Hepatocyte (in vitro differentiated cells): ENCODE measurements around the gene ZDHHC14.

Source experiments
- EZH2 ChIP-seq: fragments of 200-600 bp; sonication (generic); IDR thresholded peaks from 2 replicates; pipeline ENCODE4 v1.6.1; 2016; ENCODE audit warnings: antibody characterized with exemption, mild to moderate bottlenecking, borderline replicate concordance
- EZH2phosphoT487 ChIP-seq: fragments of 200-600 bp; sonication (generic); IDR thresholded peaks from one replicate; pipeline ENCODE4 v1.6.1; 2018; ENCODE audit warnings: antibody characterized with exemption, mild to moderate bottlenecking, low read depth, moderate library complexity; ENCODE audit not compliant: unreplicated experiment, severe bottlenecking
- TF ChIP-seq, protein P1 (sequence below): fragments of 200-600 bp; sonication (generic); IDR thresholded peaks from 2 replicates; pipeline ENCODE4 v1.5.1; 2016; ENCODE audit warnings: antibody characterized with exemption, mild to moderate bottlenecking; ENCODE audit not compliant: poor library complexity

DNA sequence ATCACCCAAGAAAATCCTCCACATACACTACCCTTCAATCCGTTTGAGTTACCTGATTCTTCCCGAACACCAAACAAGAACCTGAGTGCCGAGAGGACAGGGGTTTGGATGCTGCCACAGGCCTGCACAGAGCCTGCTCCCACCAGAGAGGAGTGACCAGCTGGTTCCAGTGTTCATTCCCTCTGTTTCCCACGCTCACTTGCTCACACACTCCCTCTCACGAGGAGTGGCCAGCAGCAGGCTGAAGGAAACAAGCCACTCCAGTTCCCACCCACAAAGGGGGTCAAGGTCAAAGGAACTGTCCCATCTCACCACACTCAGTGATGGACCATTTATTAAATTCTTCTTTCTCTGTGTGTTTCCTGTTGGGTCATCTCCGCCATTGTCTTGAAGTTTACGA lies 344.8 kb downstream of the ZDHHC14 start:
- TF ChIP-seq EZH2: no peak
- TF ChIP-seq, protein P1, sequence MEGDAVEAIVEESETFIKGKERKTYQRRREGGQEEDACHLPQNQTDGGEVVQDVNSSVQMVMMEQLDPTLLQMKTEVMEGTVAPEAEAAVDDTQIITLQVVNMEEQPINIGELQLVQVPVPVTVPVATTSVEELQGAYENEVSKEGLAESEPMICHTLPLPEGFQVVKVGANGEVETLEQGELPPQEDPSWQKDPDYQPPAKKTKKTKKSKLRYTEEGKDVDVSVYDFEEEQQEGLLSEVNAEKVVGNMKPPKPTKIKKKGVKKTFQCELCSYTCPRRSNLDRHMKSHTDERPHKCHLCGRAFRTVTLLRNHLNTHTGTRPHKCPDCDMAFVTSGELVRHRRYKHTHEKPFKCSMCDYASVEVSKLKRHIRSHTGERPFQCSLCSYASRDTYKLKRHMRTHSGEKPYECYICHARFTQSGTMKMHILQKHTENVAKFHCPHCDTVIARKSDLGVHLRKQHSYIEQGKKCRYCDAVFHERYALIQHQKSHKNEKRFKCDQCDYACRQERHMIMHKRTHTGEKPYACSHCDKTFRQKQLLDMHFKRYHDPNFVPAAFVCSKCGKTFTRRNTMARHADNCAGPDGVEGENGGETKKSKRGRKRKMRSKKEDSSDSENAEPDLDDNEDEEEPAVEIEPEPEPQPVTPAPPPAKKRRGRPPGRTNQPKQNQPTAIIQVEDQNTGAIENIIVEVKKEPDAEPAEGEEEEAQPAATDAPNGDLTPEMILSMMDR: no peak
- no peak for TF ChIP-seq EZH2phosphoT487
